Skin of body (tissue), 2 donors: ENCODE data around the gene KCNMA1. TPM values are rescaled to one million over a fixed set of nuclear protein-coding genes. Genes with fewer than 3 reads are reported as not detected.

Experiments
- DNase-seq: peaks from one replicate; lab custom pipeline; 2025; lab: John Stamatoyannopoulos, UW
- total RNA-seq: library from RNA; depleted of rRNA; stranded (reverse); fragments of >200 nt; gene quantifications from one replicate; pipeline ENCODE4 v1.2.3, GENCODE V29; 2014

Gene KCNMA1
- total RNA-seq, 1 donor from 2014 or later = 11.7 TPM

GRCh38 chr10:77493239-77493806 lies 144.3 kb downstream of the KCNMA1 start:
- no peak for DNase-seq

GRCh38 chr10:77492368-77492994 lies 145.1 kb downstream of the KCNMA1 start:
- no peak for DNase-seq

- no peak for DNase-seq
Measured at GRCh38 chr10:77490534-77491314, 146.9 kb downstream of the KCNMA1 start.

DNA sequence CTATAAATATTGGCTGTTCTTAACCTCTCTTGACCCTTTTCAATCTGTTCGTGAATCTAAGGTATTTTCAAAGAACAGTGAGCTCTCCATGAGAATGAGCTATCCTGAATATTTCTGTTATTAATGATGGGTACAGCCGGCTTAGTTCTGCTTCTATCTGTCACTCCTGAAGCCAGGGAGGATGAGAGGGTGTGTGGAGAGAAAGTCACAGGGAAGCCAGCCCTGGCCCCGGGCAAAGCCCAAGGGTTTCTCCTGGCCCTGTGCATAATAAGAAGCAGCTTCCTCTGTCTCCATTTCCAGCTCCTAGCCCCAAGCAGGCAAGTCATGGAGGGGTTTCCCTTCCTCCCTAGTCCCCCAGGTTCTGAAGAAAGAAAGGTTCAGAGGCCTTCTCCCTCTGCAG lies 151.1 kb downstream of the KCNMA1 start:
- DNase-seq = no peak

- DNase-seq = no peak
Measured at GRCh38 chr10:77485847-77486246, 151.8 kb downstream of the KCNMA1 start.

- DNase-seq = no peak
Measured at GRCh38 chr10:77482072-77482471, 155.5 kb downstream of the KCNMA1 start.

DNA sequence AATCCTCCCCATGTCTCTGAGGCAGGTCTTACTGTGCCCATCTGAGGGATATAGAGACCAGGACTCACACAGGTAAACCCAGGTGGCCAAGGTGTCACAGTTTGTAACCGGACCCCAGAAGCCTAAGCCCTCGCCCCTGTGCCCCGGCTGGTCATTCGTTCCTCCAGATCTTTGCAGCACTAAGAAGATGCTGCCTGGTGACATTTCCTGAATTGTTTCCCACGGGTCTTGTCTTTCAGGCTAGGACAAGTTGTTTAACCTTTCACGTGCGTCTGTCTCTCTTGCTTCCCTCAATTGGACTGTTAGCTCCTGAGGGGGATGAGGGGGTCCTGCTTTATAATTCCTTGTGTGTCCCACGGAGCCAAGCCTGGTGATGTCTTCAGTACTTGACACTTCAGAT lies 158.0 kb downstream of the KCNMA1 start:
- DNase-seq = no peak

DNA sequence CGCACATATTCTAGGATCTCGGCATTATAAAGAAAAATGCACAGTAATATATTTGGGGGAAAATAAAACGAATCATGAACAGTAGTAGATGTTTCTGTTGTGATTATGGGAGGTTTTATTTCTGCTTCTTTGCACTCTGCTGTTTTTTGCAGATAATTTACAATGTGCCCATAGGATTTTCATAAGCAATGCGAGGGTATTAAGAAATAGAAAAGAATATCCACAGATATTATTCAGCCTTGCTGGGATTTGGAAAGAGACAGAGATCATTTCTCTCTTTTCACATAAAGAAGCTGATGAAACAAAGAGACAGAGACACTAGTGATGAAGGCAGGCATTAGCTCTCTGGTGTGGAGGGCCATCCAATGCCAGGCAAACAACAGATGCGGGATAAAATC lies 158.6 kb downstream of the KCNMA1 start:
- no peak for DNase-seq

DNA sequence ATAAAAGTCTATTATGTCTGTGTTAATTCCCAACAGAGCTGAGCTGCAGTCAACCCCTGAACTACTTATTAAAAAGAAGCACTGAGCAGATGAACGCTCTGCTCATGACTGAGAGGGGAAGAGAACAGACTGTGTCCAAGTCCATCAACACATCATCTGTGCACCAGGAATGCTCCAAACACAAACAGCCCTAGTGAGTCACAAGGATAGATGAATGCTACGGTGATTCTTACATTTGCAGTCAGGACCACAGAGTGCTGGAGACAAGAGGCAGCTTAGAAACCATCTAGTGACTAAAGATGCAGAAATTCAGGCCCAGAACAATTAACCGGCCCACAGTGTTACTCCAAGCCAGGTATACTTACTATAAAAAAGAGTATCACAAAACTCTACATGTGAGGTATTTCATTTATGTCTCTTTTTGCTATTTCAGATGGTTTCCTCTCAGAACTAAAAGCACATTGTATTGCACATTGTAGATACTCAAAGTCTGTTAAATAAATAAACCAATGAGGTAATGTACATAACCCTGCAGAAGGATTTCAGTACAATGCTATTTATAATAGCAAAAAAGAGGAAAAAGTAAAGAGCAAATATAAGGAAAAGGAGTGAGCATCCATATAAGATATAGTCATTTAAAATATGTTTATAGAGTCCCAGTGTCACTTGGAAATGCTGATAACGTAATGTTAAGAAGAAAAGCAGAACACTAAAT lies 159.2 kb downstream of the KCNMA1 start:
- no peak for DNase-seq

DNA sequence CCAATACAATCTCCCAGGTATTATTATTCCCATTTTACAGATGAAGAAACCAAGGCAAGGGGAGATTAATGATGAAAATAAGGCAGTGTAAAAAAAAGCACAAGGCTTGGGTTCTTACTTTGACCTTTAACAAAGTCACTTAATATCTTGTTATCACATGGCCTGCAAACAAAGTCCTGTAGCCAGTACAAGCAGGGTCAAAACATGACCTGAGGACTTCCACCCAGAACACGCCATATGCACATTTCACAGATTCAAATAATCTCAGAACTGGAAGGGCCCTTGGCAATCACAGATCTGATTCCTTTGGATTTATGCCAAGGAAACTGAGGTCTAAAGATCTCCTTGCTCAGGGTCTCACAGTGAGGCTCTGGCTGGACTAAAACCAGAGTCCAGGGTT lies 162.1 kb downstream of the KCNMA1 start:
- DNase-seq = no peak

GRCh38 chr10:77474939-77475338 lies 162.7 kb downstream of the KCNMA1 start:
- no peak for DNase-seq

DNA sequence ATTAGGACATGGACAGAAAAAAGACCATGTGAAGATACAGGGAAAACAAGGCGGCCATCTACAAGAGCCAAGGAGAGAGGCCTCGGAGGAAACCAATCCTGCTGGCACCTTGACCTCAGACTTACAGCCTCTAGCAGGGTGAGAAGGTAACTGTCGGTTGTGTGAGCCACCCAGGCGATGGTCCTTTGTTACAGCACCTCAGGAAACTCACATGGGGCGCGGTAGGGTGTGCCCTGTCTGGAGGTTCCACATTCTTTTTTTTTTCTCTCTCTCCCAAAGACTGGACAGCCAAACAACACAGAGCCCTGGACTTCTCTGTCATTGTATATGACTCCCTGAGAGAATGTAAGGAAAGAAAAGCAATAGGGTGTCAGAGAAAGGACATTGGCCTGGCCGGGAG lies 163.2 kb downstream of the KCNMA1 start:
- no peak for DNase-seq

GRCh38 chr10:77472146-77472545 lies 165.5 kb downstream of the KCNMA1 start:
- DNase-seq = no peak

DNA sequence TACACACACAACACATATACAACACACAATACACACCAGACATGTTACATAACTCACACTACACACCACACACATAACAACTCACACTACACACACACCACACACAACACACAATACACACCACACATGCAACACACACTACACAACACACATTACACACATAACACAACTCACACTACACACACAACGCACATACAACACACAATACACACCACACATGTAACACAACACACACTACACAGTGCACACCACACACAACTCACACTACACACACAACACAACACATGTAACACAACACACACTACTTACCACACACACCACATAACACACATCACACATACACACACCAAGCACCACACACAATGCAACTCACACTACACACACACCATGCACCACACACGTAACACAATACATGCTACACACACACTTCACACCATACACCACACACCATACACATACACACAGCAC lies 166.5 kb downstream of the KCNMA1 start:
- no peak for DNase-seq

DNA sequence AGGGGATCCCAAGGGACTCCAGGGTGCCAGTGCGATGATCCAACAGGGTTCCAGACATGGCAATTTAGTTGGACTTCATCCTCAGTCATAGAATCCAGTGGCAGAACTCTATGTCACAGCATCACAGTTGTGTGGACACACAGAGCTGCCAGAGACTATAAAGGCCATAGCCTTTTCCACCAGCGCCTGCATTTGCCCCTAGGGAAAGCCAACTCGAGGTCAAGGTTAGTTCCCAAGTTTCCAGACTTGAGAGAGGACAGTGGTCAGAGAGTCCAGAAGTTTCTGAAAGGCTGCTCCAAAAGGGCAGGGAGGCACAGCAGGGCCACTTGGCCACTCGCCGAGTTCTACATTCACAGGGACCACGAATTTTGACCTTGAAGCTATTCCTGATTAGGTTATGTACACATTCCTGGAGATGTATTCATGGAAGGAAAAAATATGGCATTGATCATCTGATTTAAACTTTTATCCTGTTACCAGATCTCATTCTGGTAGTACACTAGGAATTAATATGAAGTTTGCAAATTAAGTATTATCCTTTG lies 170.1 kb downstream of the KCNMA1 start:
- no peak for DNase-seq

- DNase-seq = no peak
Measured at GRCh38 chr10:77463967-77464745, 173.5 kb downstream of the KCNMA1 start.

DNA sequence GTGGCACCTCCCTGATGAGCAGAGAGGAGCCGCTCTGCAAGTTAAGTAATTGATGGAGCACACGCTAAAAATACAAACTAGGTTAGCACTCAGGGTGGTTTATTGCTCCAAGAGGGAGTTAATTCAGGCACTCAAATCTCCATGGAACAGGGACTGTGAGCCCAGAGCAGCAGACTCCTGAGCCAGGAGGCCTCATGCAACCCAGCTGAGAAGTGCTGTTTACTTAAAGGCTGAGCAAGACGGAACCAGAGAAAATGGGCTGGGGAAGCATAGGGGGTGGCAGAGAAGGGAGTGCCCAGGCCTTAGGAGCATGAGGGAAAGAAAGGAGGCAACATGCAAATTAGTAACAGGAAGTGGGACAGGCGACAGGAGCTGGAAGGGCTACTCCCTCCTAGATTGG lies 174.1 kb downstream of the KCNMA1 start:
- no peak for DNase-seq

- DNase-seq = no peak
Measured at GRCh38 chr10:77461636-77462296, 175.8 kb downstream of the KCNMA1 start.

GRCh38 chr10:77459905-77460304 lies 177.7 kb downstream of the KCNMA1 start:
- DNase-seq = no peak

- DNase-seq = peak; percentile 31
Measured at GRCh38 chr10:77458986-77459590, 178.5 kb downstream of the KCNMA1 start.
